Neuronal stem cell (in vitro differentiated cells): Measurements from ENCODE around the gene PER2. TPM values are rescaled to one million over a fixed set of nuclear protein-coding genes. Genes with fewer than 3 reads are reported as not detected.
A peak's percentile ranks its signal among the peaks of the same experiment; 100 is the strongest.

ENCODE experiments used
- DNase-seq: peaks from one replicate; pipeline ENCODE4 v3.0.0-alpha.2; 2013; ENCODE audit warnings: low spot score
- H2AFZ ChIP-seq: one replicate; pipeline ENCODE4 v1.6.1; 2013; ENCODE audit warnings: mild to moderate bottlenecking, low read length, inconsistent platforms
- H2AK5ac ChIP-seq: 2 replicates; pipeline ENCODE4 v1.6.1; 2013; ENCODE audit warnings: low read depth, mild to moderate bottlenecking, inconsistent platforms, low read length, moderate library complexity, mixed read lengths
- H2BK120ac ChIP-seq: 2 replicates; pipeline ENCODE4 v1.6.1; 2013; ENCODE audit warnings: low read depth, mild to moderate bottlenecking, inconsistent platforms, low read length, moderate library complexity, mixed read lengths
- H2BK12ac ChIP-seq: one replicate; pipeline ENCODE4 v1.6.1; 2013; ENCODE audit warnings: low read length, inconsistent platforms
- H2BK15ac ChIP-seq: 2 replicates; pipeline ENCODE4 v1.6.1; 2013; ENCODE audit warnings: mild to moderate bottlenecking, low read length, inconsistent platforms, mixed read lengths
- H2BK5ac ChIP-seq: one replicate; pipeline ENCODE4 v1.6.1; 2013; ENCODE audit warnings: inconsistent platforms, mild to moderate bottlenecking, low read length, moderate library complexity
- H3K14ac ChIP-seq: one replicate; pipeline ENCODE4 v1.6.1; 2013; ENCODE audit warnings: low read length, inconsistent platforms
- H3K18ac ChIP-seq: 2 replicates; pipeline ENCODE4 v1.6.1; 2013; ENCODE audit warnings: low read length, inconsistent platforms
- H3K23ac ChIP-seq: 2 replicates; pipeline ENCODE4 v1.6.1; 2013; ENCODE audit warnings: low read depth, mild to moderate bottlenecking, mixed read lengths, low read length, inconsistent platforms; ENCODE audit not compliant: poor library complexity
- H3K27ac ChIP-seq: replicated peaks from 3 replicates; pipeline ENCODE4 v1.5.1; 2013; ENCODE audit warnings: low read length, inconsistent platforms
- H3K27me3 ChIP-seq, 3 experiments: 2 replicates each; pipeline ENCODE4 v1.6.1; 2013; ENCODE audit warnings: low read length in 3 of 3, mild to moderate bottlenecking in 2 of 3, inconsistent platforms in 1 of 3, low read depth in 1 of 3, mixed read lengths in 1 of 3, moderate library complexity in 1 of 3; ENCODE audit not compliant: control insufficient read depth in 3 of 3, insufficient read depth in 3 of 3
- H3K36me3 ChIP-seq, 2 donors: replicated peaks in 1 of 2; 2 replicates each; pipeline ENCODE4 v1.6.1; 2013; ENCODE audit warnings: low read length in 2 of 2; ENCODE audit not compliant: control insufficient read depth in 2 of 2, insufficient read depth in 2 of 2
- H3K4ac ChIP-seq: 2 replicates; pipeline ENCODE4 v1.6.1; 2013; ENCODE audit warnings: inconsistent platforms, mild to moderate bottlenecking, low read length, moderate library complexity
- H3K4me1 ChIP-seq, 2 donors: 1 replicate in 1 of 2; 2 replicates in 1 of 2; pipeline ENCODE4 v1.6.1; 2013; ENCODE audit warnings: low read length in 2 of 2, low read depth in 1 of 2; ENCODE audit not compliant: control insufficient read depth in 2 of 2, insufficient read depth in 1 of 2
- H3K4me2 ChIP-seq: one replicate; pipeline ENCODE4 v1.6.1; 2013; ENCODE audit warnings: mild to moderate bottlenecking, low read length, inconsistent platforms; ENCODE audit not compliant: insufficient read depth, poor library complexity, severe bottlenecking
- H3K4me3 ChIP-seq, 2 donors: 2 replicates each; pipeline ENCODE4 v1.5.1; 2013; ENCODE audit warnings: low read length in 2 of 2, mild to moderate bottlenecking in 2 of 2, inconsistent platforms in 1 of 2, moderate library complexity in 1 of 2
- H3K79me1 ChIP-seq: one replicate; pipeline ENCODE4 v1.6.1; 2013; ENCODE audit warnings: low read depth, mild to moderate bottlenecking, inconsistent platforms, low read length, moderate library complexity
- H3K9ac ChIP-seq: one replicate; pipeline ENCODE4 v1.6.1; 2013; ENCODE audit warnings: mild to moderate bottlenecking, low read depth, low read length, inconsistent platforms; ENCODE audit not compliant: poor library complexity
- H3K9me3 ChIP-seq, 2 donors: replicated peaks in 1 of 2; 2 replicates each; pipeline versions ENCODE3 to v1.6.1; 2013; ENCODE audit warnings: low read length in 2 of 2, mild to moderate bottlenecking in 2 of 2, inconsistent platforms in 1 of 2, low read depth in 1 of 2, mixed read lengths in 1 of 2, moderate library complexity in 1 of 2; ENCODE audit not compliant: control insufficient read depth in 2 of 2, insufficient read depth in 1 of 2
- H4K8ac ChIP-seq: one replicate; pipeline ENCODE4 v1.6.1; 2013; ENCODE audit warnings: low read depth, mild to moderate bottlenecking, inconsistent platforms, low read length, moderate library complexity
- H4K91ac ChIP-seq: one replicate; pipeline ENCODE4 v1.6.1; 2013; ENCODE audit warnings: low read length, low read depth, mild to moderate bottlenecking, inconsistent platforms; ENCODE audit not compliant: poor library complexity
- WGBS, 2 donors: extraction: QIAGEN DNeasy Blood & Tissue Kit; methylation state at CpG; one replicate each; pipeline ENCODE4 v1.1.7; 2013; ENCODE audit warnings: missing lambda C conversion rate in 2 of 2, mixed read lengths in 1 of 2; ENCODE audit not compliant: insufficient read length in 2 of 2, insufficient replicate concordance in 1 of 2; ENCODE audit errors: extremely low coverage in 2 of 2; 5-methylcytosine and 5-hydroxymethylcytosine counted together
- polyA plus RNA-seq, 2 experiments: library from polyadenylated mRNA; stranded (reverse); fragments of 200-250 nt; gene quantifications; one replicate each; pipeline ENCODE4 v1.2.3, GENCODE V29; 2013

The PER2 gene, protein sequence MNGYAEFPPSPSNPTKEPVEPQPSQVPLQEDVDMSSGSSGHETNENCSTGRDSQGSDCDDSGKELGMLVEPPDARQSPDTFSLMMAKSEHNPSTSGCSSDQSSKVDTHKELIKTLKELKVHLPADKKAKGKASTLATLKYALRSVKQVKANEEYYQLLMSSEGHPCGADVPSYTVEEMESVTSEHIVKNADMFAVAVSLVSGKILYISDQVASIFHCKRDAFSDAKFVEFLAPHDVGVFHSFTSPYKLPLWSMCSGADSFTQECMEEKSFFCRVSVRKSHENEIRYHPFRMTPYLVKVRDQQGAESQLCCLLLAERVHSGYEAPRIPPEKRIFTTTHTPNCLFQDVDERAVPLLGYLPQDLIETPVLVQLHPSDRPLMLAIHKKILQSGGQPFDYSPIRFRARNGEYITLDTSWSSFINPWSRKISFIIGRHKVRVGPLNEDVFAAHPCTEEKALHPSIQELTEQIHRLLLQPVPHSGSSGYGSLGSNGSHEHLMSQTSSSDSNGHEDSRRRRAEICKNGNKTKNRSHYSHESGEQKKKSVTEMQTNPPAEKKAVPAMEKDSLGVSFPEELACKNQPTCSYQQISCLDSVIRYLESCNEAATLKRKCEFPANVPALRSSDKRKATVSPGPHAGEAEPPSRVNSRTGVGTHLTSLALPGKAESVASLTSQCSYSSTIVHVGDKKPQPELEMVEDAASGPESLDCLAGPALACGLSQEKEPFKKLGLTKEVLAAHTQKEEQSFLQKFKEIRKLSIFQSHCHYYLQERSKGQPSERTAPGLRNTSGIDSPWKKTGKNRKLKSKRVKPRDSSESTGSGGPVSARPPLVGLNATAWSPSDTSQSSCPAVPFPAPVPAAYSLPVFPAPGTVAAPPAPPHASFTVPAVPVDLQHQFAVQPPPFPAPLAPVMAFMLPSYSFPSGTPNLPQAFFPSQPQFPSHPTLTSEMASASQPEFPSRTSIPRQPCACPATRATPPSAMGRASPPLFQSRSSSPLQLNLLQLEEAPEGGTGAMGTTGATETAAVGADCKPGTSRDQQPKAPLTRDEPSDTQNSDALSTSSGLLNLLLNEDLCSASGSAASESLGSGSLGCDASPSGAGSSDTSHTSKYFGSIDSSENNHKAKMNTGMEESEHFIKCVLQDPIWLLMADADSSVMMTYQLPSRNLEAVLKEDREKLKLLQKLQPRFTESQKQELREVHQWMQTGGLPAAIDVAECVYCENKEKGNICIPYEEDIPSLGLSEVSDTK (N-terminal part only)
- polyA plus RNA-seq (2013, experiment 1 of 2): 2.4 TPM
- polyA plus RNA-seq (2013, experiment 2 of 2): 2.6 TPM

DNA sequence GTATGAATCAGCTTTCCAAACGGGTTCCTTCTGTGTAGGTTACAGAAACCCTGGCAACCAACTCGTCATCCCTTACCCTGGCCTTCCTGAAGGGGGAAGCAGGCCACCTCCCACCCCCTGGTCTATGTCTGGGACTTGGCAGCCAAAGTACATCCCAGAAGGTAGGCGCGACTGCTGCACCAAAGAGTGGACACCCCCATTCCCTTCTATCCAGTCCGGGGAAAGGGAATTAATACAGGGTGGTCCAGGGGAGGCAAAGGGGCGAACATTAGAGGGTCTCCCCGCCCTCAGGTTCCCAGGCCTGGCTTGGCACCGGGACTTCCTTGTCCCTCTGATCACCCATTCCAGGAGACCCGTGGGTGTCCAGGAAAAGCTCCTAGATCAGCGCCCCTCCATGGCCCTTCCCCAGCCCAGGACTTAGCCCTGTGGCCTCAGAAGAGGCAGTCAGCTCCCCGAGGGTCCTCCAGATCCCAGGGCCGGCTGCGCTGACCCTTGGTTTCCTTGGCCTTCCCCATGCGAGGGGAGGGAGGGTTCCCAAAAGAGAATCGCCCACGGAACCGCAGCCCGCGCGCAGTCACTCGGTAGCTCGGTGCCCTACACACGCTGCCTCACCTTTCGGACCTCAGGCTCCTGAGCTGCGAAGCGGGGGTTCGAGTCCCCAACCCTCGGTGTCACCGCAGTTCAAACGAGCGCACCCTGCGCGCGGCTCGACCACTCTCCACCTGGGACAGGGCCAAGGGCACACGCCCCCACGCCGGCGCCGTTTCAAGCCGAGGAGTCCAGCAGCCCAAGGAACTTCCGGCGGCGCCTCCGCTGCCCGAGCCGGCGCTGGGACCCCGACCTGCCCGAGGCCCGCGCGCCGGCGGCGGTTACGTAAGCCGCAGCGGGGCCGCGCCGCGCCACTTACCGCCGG is at the start of gene PER2:
TSS of gene PER2 (minus strand) at position 874 of the 913 bp plus-strand sequence. CDS start 10,674 bp downstream, outside the sequence.
- no peak within 1 kb of the TSS for H2BK12ac ChIP-seq
- no peaks in the 10 kb centered on the region for H3K9me3 ChIP-seq
- peak within 1 kb of the TSS; percentile 90 for H3K4me2 ChIP-seq
- H2BK120ac ChIP-seq: no peak within 1 kb of the TSS
- no peaks in the 10 kb centered on the region for H3K79me1 ChIP-seq
- no peaks in the 10 kb centered on the region for H3K36me3 ChIP-seq
- no peak within 1 kb of the TSS for H4K8ac ChIP-seq
- peak within 1 kb of the TSS; percentile 56 for H3K23ac ChIP-seq
- H3K9ac ChIP-seq: peak within 1 kb of the TSS; percentile 94
- DNase-seq: no peak
- H3K4ac ChIP-seq: no peak within 1 kb of the TSS
- H3K27ac ChIP-seq: peak within 1 kb of the TSS; percentile 67
- peak within 1 kb of the TSS; percentile 86 to 90 for H3K4me3 ChIP-seq
- H3K4me1 ChIP-seq: peaks cover 35 to 43% of the 10 kb centered on the region in 2 donors
- peak within 1 kb of the TSS; percentile 65 for H3K18ac ChIP-seq
- H2BK5ac ChIP-seq: no peak within 1 kb of the TSS
- no peak within 1 kb of the TSS for H4K91ac ChIP-seq
- peak within 1 kb of the TSS; percentile 52 for H2AK5ac ChIP-seq
- no CpG with 5 or more reads among the region's 65 CpGs for WGBS, 2 donors
- H2BK15ac ChIP-seq: no peak within 1 kb of the TSS
- peak within 1 kb of the TSS; percentile 83 for H3K14ac ChIP-seq
- no peaks in the 10 kb centered on the region for H3K27me3 ChIP-seq
- peak within 1 kb of the TSS; percentile 95 for H2AFZ ChIP-seq

DNA sequence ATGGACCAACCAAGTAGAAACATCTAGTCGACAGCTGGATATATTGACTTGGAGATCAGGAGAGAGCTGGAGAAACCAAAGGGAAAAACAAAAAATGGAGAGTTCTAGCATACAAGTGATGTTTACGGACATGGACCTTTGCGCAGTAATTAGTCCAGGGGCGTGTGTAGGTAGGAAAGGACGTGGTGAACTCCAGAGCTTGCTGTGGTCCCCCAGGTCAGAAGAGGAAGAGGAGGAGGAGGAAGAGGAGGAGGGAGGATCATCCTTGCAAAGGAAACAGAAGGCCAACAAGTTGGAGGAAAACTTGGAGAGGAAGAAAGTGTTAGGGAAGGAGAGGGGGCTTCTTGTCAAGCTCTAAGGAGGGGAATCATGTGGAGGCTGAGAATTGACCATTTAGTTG is 49.4 kb upstream of the PER2 start:
- no peak for DNase-seq
- Histone ChIP-seq H3K4me1 (no peaks in the 10 kb centered on the region), H3K4me2 (no peak overlapping the region), H3K79me1 (no peaks in the 10 kb centered on the region), H2BK12ac (no peak overlapping the region), H4K91ac (no peak overlapping the region), H3K4me3 (no peak overlapping the region), H2BK15ac (no peak overlapping the region), H3K27ac (no peak overlapping the region), H3K4ac (no peak overlapping the region), H3K23ac (no peak overlapping the region), H3K36me3 (peaks cover 3 to 19% of the 10 kb centered on the region in 2 donors), H3K18ac (no peak overlapping the region), H3K9ac (no peak overlapping the region), H2AFZ (no peak overlapping the region), H3K27me3 (no peaks in the 10 kb centered on the region), H4K8ac (no peak overlapping the region), H2BK5ac (no peak overlapping the region), H3K14ac (no peak overlapping the region), H3K9me3 (no peaks in the 10 kb centered on the region), H2AK5ac (no peak overlapping the region), H2BK120ac (no peak overlapping the region)
- WGBS, 2 donors: no CpG with 5 or more reads among the region's 5 CpGs

DNA sequence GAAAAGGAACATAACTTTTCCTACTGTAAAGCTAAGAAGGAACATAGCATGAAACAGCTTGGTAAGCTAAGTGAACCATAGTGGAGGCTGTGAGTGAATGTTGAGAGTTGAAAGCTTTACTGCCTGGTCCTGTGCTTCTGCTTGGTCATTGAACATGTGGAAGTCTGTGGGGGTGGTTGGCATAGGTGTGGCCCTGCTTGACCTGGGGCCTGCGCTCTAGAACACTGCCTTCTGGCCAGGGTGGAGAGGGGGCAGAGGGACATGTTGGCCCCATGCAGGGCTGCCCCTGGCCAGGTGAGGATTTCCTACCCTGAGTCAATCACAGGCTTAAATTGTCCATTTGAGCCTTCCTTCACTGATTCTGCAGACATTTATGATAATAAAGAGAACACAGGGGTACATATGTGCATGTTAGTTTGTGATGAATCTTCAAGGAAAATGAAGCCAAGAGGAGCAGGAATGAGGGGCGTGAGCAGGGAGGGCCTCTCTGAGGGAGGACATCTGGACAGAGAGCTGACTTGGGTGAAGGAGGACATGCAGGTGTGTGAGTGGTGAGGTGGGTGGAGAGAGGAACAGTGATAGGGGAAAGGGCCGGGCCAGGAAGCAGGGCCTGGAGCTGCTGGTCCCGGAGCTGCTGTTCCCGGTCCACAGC is 48.5 kb upstream of the PER2 start:
- Histone ChIP-seq H2BK12ac (no peak overlapping the region), H3K4me2 (no peak overlapping the region), H3K27me3 (no peaks in the 10 kb centered on the region), H2AK5ac (no peak overlapping the region), H3K27ac (no peak overlapping the region), H3K4ac (no peak overlapping the region), H3K23ac (no peak overlapping the region), H2BK5ac (no peak overlapping the region), H4K91ac (no peak overlapping the region), H3K4me1 (no peaks in the 10 kb centered on the region), H3K9ac (no peak overlapping the region), H2BK15ac (no peak overlapping the region), H3K4me3 (no peak overlapping the region), H3K79me1 (no peaks in the 10 kb centered on the region), H3K36me3 (peaks cover 3 to 24% of the 10 kb centered on the region in 2 donors), H2AFZ (no peak overlapping the region), H3K18ac (no peak overlapping the region), H3K14ac (no peak overlapping the region), H4K8ac (no peak overlapping the region), H3K9me3 (no peaks in the 10 kb centered on the region), H2BK120ac (no peak overlapping the region)
- no peak for DNase-seq
- no CpG with 5 or more reads among the region's 5 CpGs for WGBS, 2 donors
